Keratinocyte (primary cell): ENCODE results near the gene ATP5ME.

Source experiments
- CTCF ChIP-seq, 3 experiments: IDR thresholded peaks in 1 of 3; conservative IDR thresholded peaks in 1 of 3; optimal IDR thresholded peaks in 1 of 3; 2 replicates in 2 of 3; 3 replicates in 1 of 3; pipeline versions ENCODE3 to v1.5.1; 2011; ENCODE audit warnings: low read length in 3 of 3, mild to moderate bottlenecking in 3 of 3, moderate library complexity in 2 of 3, control low read depth in 1 of 3, inconsistent platforms in 1 of 3; ENCODE audit not compliant: insufficient read depth in 2 of 3; ENCODE audit errors: extremely low read depth in 1 of 3
- EZH2 ChIP-seq: IDR thresholded peaks from one replicate; pipeline ENCODE4 v1.6.1; 2012; ENCODE audit warnings: inconsistent platforms, mild to moderate bottlenecking, low read length, moderate library complexity

- TF ChIP-seq CTCF (optimal IDR thresholded peaks at IDR 0.05 in 1 of 3, IDR thresholded peaks at IDR 0.05 in 1 of 3, conservative IDR thresholded peaks at IDR 0.05 in 1 of 3; ENCODE audit: extremely low read depth in 1 of 3, insufficient read depth in 2 of 3, low read length in 3 of 3), result no peak
- no peak for TF ChIP-seq EZH2
Measured at GRCh38 chr4:678331-679103, 4.4 kb upstream of the ATP5ME start.
